Left ventricle myocardium inferior (tissue), 1 donor: ENCODE data around the gene TMSB4X. TPM values are rescaled to one million over a fixed set of nuclear protein-coding genes. Genes with fewer than 3 reads are reported as not detected.
A peak's percentile ranks its signal among the peaks of the same experiment; 100 is the strongest.

ENCODE experiments used
- DNase-seq: peaks from one replicate; pipeline ENCODE4 v3.0.0-alpha.2; 2020
- H3K27ac ChIP-seq: fragments of 200-600 bp; replicated peaks from 2 replicates; pipeline ENCODE4 v1.8.0; 2021
- H3K27me3 ChIP-seq: fragments of 200-600 bp; 2 replicates; pipeline ENCODE4 v1.8.0; 2021; ENCODE audit warnings: low read depth
- H3K36me3 ChIP-seq: fragments of 200-600 bp; 2 replicates; pipeline ENCODE4 v1.8.0; 2021
- H3K4me1 ChIP-seq: fragments of 200-600 bp; 2 replicates; pipeline ENCODE4 v1.8.0; 2021
- H3K4me3 ChIP-seq: fragments of 200-600 bp; 2 replicates; pipeline ENCODE4 v1.8.0; 2021; ENCODE audit warnings: mild to moderate bottlenecking, moderate library complexity
- H3K9me3 ChIP-seq: fragments of 200-600 bp; replicated peaks from 2 replicates; pipeline ENCODE4 v1.8.0; 2021
- CTCF ChIP-seq: fragments of 200-600 bp; IDR thresholded peaks from 2 replicates; pipeline ENCODE4 v1.8.0; 2021; ENCODE audit warnings: antibody characterized with exemption, mild to moderate bottlenecking, borderline replicate concordance
- intact Hi-C: fragments of 100-400 bp; cut with micrococcal nuclease; formaldehyde crosslinking; loops from one replicate; pipeline ENCODE4 v1.11.0; 2022
- total RNA-seq: library from RNA; stranded (reverse); fragmentation: NEBNext Ultra II Directional; extraction: Animal tissue kit (Norgen Biotek cat#: 25700); gene quantifications from one replicate; pipeline ENCODE4 v1.2.1, GENCODE V29; 2021
- donor health status: DM: no; HTN: yes; CAD: no; lungs with severe emphysema.

Gene TMSB4X
- total RNA-seq, 1 donor from 2014 or later: 955 TPM

GRCh38 chrX:12972243-12972642 lies 2.7 kb upstream of the TMSB4X start:
- Histone ChIP-seq H3K27ac (peak overlapping the region; percentile 94), H3K4me1 (peaks cover 12% of the 10 kb centered on the region), H3K9me3 (no peaks in the 10 kb centered on the region), H3K27me3 (no peaks in the 10 kb centered on the region), H3K36me3 (peaks cover 5% of the 10 kb centered on the region), H3K4me3 (peak overlapping the region; percentile 80)
- no peak for DNase-seq
- intact Hi-C loops: loop anchor here (10.0 kb wide), 1 partner anchor 513 kb away; no protein-coding TSS in a partner anchor
- TF ChIP-seq CTCF: no peak

- H3K27ac ChIP-seq: peak overlapping the region; percentile 94
- peaks cover 12% of the 10 kb centered on the region for H3K4me1 ChIP-seq
- no peaks in the 10 kb centered on the region for H3K27me3 ChIP-seq
- no peaks in the 10 kb centered on the region for H3K9me3 ChIP-seq
- intact Hi-C loops: loop anchor here (10.0 kb wide), 1 partner anchor 512 kb away; no protein-coding TSS in a partner anchor
- peak overlapping the region; percentile 80 for H3K4me3 ChIP-seq
- DNase-seq: no peak
- H3K36me3 ChIP-seq: peaks cover 8% of the 10 kb centered on the region
- TF ChIP-seq CTCF: no peak
These were observed 1.9 kb upstream of the TMSB4X start for GRCh38 chrX:12972878-12973560.

- H3K4me3 ChIP-seq: peak overlapping the region; percentile 80
- H3K9me3 ChIP-seq: no peaks in the 10 kb centered on the region
- peak; percentile 19 for DNase-seq
- TF ChIP-seq CTCF: no peak
- peak overlapping the region; percentile 94 for H3K27ac ChIP-seq
- peaks cover 12% of the 10 kb centered on the region for H3K4me1 ChIP-seq
- intact Hi-C loops: loop anchor here (10.0 kb wide), 1 partner anchor 511 kb away; no protein-coding TSS in a partner anchor
- H3K27me3 ChIP-seq: no peaks in the 10 kb centered on the region
- H3K36me3 ChIP-seq: peaks cover 8% of the 10 kb centered on the region
These were observed 1.2 kb upstream of the TMSB4X start for GRCh38 chrX:12973561-12974304.

GRCh38 chrX:12974305-12974795 lies 560 bp upstream of the TMSB4X start:
- intact Hi-C loops: loop anchor here (10.0 kb wide), 1 partner anchor 510 kb away; no protein-coding TSS in a partner anchor
- H3K36me3 ChIP-seq: peaks cover 8% of the 10 kb centered on the region
- TF ChIP-seq CTCF: no peak
- peak overlapping the region; percentile 94 for H3K27ac ChIP-seq
- peaks cover 12% of the 10 kb centered on the region for H3K4me1 ChIP-seq
- peak overlapping the region; percentile 80 for H3K4me3 ChIP-seq
- H3K27me3 ChIP-seq: no peaks in the 10 kb centered on the region
- peak; percentile 65 for DNase-seq
- H3K9me3 ChIP-seq: no peaks in the 10 kb centered on the region

- no peaks in the 10 kb centered on the region for H3K9me3 ChIP-seq
- intact Hi-C loops: loop anchor here (10.0 kb wide), 1 partner anchor 509 kb away; no protein-coding TSS in a partner anchor
- peak; percentile 26 for DNase-seq
- no peak for TF ChIP-seq CTCF
- peaks cover 8% of the 10 kb centered on the region for H3K36me3 ChIP-seq
- H3K4me1 ChIP-seq: peaks cover 12% of the 10 kb centered on the region
- peak overlapping the region; percentile 94 for H3K27ac ChIP-seq
- H3K4me3 ChIP-seq: peak overlapping the region; percentile 80
- no peaks in the 10 kb centered on the region for H3K27me3 ChIP-seq
These were observed 708 bp downstream of the TMSB4X start for GRCh38 chrX:12975670-12975965.
